OCI-LY3 (cell line): ENCODE data around the gene GCK.

Source experiments
- EZH2phosphoT487 ChIP-seq: fragments of 200-600 bp; shearing (Covaris generic); IDR thresholded peaks from 2 replicates; pipeline ENCODE4 v1.6.1; 2018; ENCODE audit warnings: antibody characterized with exemption, mixed run types, low read depth
- TF ChIP-seq, protein P1 (sequence below): fragments of 200-600, 300-600 bp; sonication (generic); IDR thresholded peaks from 2 replicates; pipeline ENCODE4 v1.5.1; 2014; ENCODE audit warnings: antibody characterized with exemption, low read length, low read depth

DNA sequence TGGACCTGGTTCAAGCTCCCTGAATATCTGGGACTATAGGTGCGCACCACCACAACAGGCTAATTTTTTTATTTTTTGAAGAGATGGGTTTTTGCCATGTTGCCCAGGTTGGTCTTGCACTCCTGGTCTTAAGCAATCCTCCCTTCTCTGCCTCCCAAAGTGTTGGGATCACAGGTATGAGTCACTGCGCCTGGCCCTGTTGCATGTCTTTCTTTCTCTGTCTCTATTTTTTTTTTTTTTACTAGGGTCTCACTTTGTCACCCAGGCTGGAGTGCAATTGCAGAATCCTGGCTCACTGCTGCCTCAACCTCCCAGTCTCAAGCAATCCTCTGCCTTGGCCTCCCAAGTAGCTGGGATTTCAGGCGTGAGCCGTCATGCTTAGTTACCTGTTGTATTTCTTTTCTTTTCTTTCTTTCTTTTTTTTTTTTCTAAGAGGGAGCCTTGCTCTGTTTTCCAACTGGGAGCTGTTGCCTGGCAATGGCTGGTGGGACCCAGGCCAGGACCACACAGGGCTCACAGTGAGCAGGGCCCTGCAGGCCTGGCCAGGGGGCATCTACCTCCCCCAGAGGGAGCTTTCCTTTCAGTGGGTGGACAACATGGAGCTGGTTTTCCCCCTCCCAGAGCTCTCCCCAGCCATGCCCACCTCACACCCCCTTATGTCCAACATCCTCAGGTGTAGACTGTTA is 54.2 kb downstream of the GCK start:
- TF ChIP-seq, protein P1, sequence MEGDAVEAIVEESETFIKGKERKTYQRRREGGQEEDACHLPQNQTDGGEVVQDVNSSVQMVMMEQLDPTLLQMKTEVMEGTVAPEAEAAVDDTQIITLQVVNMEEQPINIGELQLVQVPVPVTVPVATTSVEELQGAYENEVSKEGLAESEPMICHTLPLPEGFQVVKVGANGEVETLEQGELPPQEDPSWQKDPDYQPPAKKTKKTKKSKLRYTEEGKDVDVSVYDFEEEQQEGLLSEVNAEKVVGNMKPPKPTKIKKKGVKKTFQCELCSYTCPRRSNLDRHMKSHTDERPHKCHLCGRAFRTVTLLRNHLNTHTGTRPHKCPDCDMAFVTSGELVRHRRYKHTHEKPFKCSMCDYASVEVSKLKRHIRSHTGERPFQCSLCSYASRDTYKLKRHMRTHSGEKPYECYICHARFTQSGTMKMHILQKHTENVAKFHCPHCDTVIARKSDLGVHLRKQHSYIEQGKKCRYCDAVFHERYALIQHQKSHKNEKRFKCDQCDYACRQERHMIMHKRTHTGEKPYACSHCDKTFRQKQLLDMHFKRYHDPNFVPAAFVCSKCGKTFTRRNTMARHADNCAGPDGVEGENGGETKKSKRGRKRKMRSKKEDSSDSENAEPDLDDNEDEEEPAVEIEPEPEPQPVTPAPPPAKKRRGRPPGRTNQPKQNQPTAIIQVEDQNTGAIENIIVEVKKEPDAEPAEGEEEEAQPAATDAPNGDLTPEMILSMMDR: no peak
- no peak for TF ChIP-seq EZH2phosphoT487
